ENCODE results near the gene BBS9.

DNA sequence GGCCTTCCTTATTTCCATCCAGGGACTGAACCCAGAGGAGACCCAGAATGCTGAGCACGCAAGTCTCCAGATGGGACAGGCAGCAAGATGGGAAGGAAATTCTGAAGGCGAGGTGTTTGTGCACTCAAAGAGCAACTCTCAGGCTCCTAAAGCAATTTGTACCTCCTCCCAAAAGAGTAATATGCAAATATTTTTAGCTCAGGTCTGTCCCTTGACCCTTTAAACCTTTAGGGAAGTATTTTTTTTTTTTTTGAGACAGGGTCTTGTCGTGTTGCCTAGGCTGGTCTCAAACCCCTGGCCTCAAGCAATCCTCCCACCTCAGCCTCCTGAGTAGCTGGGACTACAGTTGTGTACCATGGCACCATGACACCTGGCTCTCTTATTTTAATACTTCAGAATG is 28.6 kb upstream of the BBS9 start:
- TF ChIP-seq, protein P1, sequence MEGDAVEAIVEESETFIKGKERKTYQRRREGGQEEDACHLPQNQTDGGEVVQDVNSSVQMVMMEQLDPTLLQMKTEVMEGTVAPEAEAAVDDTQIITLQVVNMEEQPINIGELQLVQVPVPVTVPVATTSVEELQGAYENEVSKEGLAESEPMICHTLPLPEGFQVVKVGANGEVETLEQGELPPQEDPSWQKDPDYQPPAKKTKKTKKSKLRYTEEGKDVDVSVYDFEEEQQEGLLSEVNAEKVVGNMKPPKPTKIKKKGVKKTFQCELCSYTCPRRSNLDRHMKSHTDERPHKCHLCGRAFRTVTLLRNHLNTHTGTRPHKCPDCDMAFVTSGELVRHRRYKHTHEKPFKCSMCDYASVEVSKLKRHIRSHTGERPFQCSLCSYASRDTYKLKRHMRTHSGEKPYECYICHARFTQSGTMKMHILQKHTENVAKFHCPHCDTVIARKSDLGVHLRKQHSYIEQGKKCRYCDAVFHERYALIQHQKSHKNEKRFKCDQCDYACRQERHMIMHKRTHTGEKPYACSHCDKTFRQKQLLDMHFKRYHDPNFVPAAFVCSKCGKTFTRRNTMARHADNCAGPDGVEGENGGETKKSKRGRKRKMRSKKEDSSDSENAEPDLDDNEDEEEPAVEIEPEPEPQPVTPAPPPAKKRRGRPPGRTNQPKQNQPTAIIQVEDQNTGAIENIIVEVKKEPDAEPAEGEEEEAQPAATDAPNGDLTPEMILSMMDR (IDR thresholded peaks at IDR 0.05; ENCODE audit: low read length), result no peak
- TF ChIP-seq EZH2phosphoT487 (IDR thresholded peaks at IDR 0.05; ENCODE audit: low read length), result no peak
